B cell (primary cell): ENCODE measurements around the gene SOX8. TPM values are rescaled to one million over a fixed set of nuclear protein-coding genes. Genes with fewer than 3 reads are reported as not detected.

Source experiments
- ATAC-seq: fragments of 200-7000 bp; cut with Tn5 transposase; one replicate; pipeline ENCODE4 v1.10.0; 2021; ENCODE audit warnings: low read depth, mild to moderate bottlenecking, moderate number of reproducible peaks, moderate library complexity
- CTCF ChIA-PET: fragments of 350-600 bp; sonication (Branson Sonifier 250); formaldehyde crosslinking; loops from one replicate; lab custom pipeline; 2021; ENCODE audit warnings: antibody characterized with exemption, inconsistent platforms; lab: Charles Lee
- POLR2A ChIA-PET: fragments of 350-600 bp; sonication (Branson Sonifier 250); formaldehyde crosslinking; loops from one replicate; lab custom pipeline; 2021; ENCODE audit warnings: antibody characterized with exemption; lab: Charles Lee
- DNase-seq: peaks from one replicate; pipeline ENCODE4 v3.0.0; 2013
- H2AFZ ChIP-seq: 2 replicates; pipeline ENCODE4 v1.6.1; 2012; ENCODE audit warnings: mild to moderate bottlenecking, low read depth, low read length; ENCODE audit not compliant: insufficient read depth, poor library complexity, severe bottlenecking
- H3K27ac ChIP-seq, 2 donors: 1 replicate in 1 of 2; 2 replicates in 1 of 2; pipeline ENCODE4 v1.5.1; 2012 to 2013; ENCODE audit warnings: low read length in 2 of 2, mild to moderate bottlenecking in 2 of 2, moderate library complexity in 1 of 2
- H3K27me3 ChIP-seq, 4 experiments: fragments of 200-600 bp in 1 of 4; sonication (generic) in 1 of 4; replicated peaks in 1 of 4; 1 replicate in 2 of 4; 2 replicates in 2 of 4; pipeline versions ENCODE4 v1.6.1 to v1.7.0; 2013 to 2016; ENCODE audit warnings: low read length in 3 of 4, mild to moderate bottlenecking in 2 of 4, mixed read lengths in 1 of 4, moderate library complexity in 1 of 4; ENCODE audit not compliant: insufficient read depth in 4 of 4, control insufficient read depth in 3 of 4; ENCODE audit errors: control extremely low read depth in 1 of 4
- H3K36me3 ChIP-seq, 2 experiments: replicated peaks in 1 of 2; 1 replicate in 1 of 2; 2 replicates in 1 of 2; pipeline versions ENCODE4 v1.6.1 to v1.7.1; 2013; ENCODE audit warnings: low read length in 1 of 2; ENCODE audit not compliant: insufficient read depth in 2 of 2, control insufficient read depth in 1 of 2; ENCODE audit errors: control extremely low read depth in 1 of 2, extremely low read depth in 1 of 2
- H3K4me1 ChIP-seq, 2 donors: fragments of 200-600 bp in 1 of 2; sonication (generic) in 1 of 2; 1 replicate in 1 of 2; 2 replicates in 1 of 2; pipeline versions ENCODE4 v1.5.1 to v1.6.1; 2013 to 2017; ENCODE audit warnings: low read length in 2 of 2; ENCODE audit not compliant: control insufficient read depth in 2 of 2, insufficient read depth in 2 of 2
- H3K4me2 ChIP-seq: replicated peaks from 2 replicates; pipeline ENCODE3; 2012; ENCODE audit warnings: mild to moderate bottlenecking, low read depth, low read length; ENCODE audit not compliant: poor library complexity, severe bottlenecking
- H3K4me3 ChIP-seq, 5 experiments: fragments of 200-600 bp in 1 of 5; sonication (generic) in 1 of 5; 1 replicate in 3 of 5; 2 replicates in 2 of 5; pipeline versions ENCODE4 v1.5.1 to v1.7.0; 2011 to 2016; ENCODE audit warnings: low read length in 4 of 5, mild to moderate bottlenecking in 4 of 5, low read depth in 2 of 5, control low read depth in 1 of 5, moderate library complexity in 1 of 5; ENCODE audit not compliant: insufficient read depth in 1 of 5; ENCODE audit errors: control extremely low read depth in 1 of 5, extremely low read depth in 1 of 5
- H3K79me2 ChIP-seq: fragments of 200-600 bp; sonication (generic); one replicate; pipeline ENCODE4 v1.6.0; 2016; ENCODE audit warnings: low read length; ENCODE audit not compliant: control insufficient read depth, insufficient read depth
- H3K9ac ChIP-seq: fragments of 200-600 bp; sonication (generic); 2 replicates; pipeline ENCODE4 v1.6.1; 2017; ENCODE audit warnings: mild to moderate bottlenecking, low read length, moderate library complexity
- H3K9me3 ChIP-seq, 3 donors: one replicate each; pipeline versions ENCODE4 v1.6.1 to v1.7.1; 2013; ENCODE audit warnings: low read length in 2 of 3; ENCODE audit not compliant: control insufficient read depth in 2 of 3, insufficient read depth in 1 of 3; ENCODE audit errors: control extremely low read depth in 1 of 3
- H4K20me1 ChIP-seq: 2 replicates; pipeline ENCODE4 v1.6.0; 2012; ENCODE audit warnings: mild to moderate bottlenecking, low read length; ENCODE audit not compliant: insufficient read depth, control insufficient read depth, poor library complexity, severe bottlenecking
- H3K27ac Mint-ChIP-seq: one replicate; pipeline ENCODE4 v1.8.0; 2021; ENCODE audit warnings: mixed read lengths
- H3K27me3 Mint-ChIP-seq: one replicate; pipeline ENCODE4 v1.8.0; 2021; ENCODE audit warnings: mixed read lengths
- H3K4me1 Mint-ChIP-seq: one replicate; pipeline ENCODE4 v1.8.0; 2021; ENCODE audit warnings: mixed read lengths
- H3K4me3 Mint-ChIP-seq: one replicate; pipeline ENCODE4 v1.8.0; 2021; ENCODE audit warnings: mixed read lengths
- H3K9me3 Mint-ChIP-seq: one replicate; pipeline ENCODE4 v1.8.0; 2022; ENCODE audit warnings: mixed read lengths; ENCODE audit not compliant: insufficient read depth
- EZH2 ChIP-seq: IDR thresholded peaks from 2 replicates; pipeline ENCODE4 v1.6.1; 2012; ENCODE audit warnings: borderline replicate concordance, low read depth, mild to moderate bottlenecking, moderate library complexity, low read length; ENCODE audit not compliant: insufficient read depth, poor library complexity, severe bottlenecking
- WGBS: methylation state at CpG from one replicate; pipeline ENCODE4 v1.1.5; 2013; ENCODE audit warnings: missing lambda C conversion rate; ENCODE audit not compliant: insufficient coverage; 5-methylcytosine and 5-hydroxymethylcytosine counted together
- intact Hi-C: fragments of 100-400 bp; cut with micrococcal nuclease; formaldehyde crosslinking; loops from one replicate; pipeline ENCODE4 v1.10.0; 2022
- polyA plus RNA-seq: library from polyadenylated mRNA; depleted of rRNA; stranded (reverse); fragments of >200 nt; gene quantifications from 2 replicates; pipeline ENCODE4 v1.2.3, GENCODE V29; 2012
- total RNA-seq, 2 donors: library from RNA; stranded (reverse); fragments of 120-200 nt in 1 of 2; gene quantifications; 1 replicate in 1 of 2; 2 replicates in 1 of 2; pipeline versions ENCODE4 v1.2.3 to v1.2.4, GENCODE V29; 2013 to 2022
- TF ChIP-seq, protein P1 (sequence below): fragments of 200-600 bp; IDR thresholded peaks from one replicate; pipeline ENCODE4 v1.8.0; 2022; ENCODE audit warnings: antibody characterized with exemption, mild to moderate bottlenecking

The SOX8 gene
- total and polyA plus RNA-seq, 2 donors (not counting 1 experiment from before 2014, with no cell fraction given): 0.03 to 1.2 TPM

GRCh38 chr16:1008085-1008484, 26.5 kb downstream of the SOX8 start:
- no peak for TF ChIP-seq EZH2
- TF ChIP-seq, protein P1, sequence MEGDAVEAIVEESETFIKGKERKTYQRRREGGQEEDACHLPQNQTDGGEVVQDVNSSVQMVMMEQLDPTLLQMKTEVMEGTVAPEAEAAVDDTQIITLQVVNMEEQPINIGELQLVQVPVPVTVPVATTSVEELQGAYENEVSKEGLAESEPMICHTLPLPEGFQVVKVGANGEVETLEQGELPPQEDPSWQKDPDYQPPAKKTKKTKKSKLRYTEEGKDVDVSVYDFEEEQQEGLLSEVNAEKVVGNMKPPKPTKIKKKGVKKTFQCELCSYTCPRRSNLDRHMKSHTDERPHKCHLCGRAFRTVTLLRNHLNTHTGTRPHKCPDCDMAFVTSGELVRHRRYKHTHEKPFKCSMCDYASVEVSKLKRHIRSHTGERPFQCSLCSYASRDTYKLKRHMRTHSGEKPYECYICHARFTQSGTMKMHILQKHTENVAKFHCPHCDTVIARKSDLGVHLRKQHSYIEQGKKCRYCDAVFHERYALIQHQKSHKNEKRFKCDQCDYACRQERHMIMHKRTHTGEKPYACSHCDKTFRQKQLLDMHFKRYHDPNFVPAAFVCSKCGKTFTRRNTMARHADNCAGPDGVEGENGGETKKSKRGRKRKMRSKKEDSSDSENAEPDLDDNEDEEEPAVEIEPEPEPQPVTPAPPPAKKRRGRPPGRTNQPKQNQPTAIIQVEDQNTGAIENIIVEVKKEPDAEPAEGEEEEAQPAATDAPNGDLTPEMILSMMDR: no peak
- H3K27ac ChIP-seq: no peak overlapping the region
- H3K79me2 ChIP-seq: no peaks in the 10 kb centered on the region
- H2AFZ ChIP-seq: no peak overlapping the region
- H4K20me1 ChIP-seq: no peaks in the 10 kb centered on the region
- Mint-ChIP-seq H3K27ac (no peak overlapping the region), H3K4me1 (no peaks in the 10 kb centered on the region), H3K4me3 (no peak overlapping the region), H3K9me3 (no peaks in the 10 kb centered on the region), H3K27me3 (peaks cover 7% of the 10 kb centered on the region)
- DNase-seq: no peak
- no peak overlapping the region for H3K4me2 ChIP-seq
- no peaks in the 10 kb centered on the region for H3K9me3 ChIP-seq
- no peak for ATAC-seq
- no peak overlapping the region for H3K4me3 ChIP-seq
- H3K36me3 ChIP-seq: no peaks in the 10 kb centered on the region
- H3K27me3 ChIP-seq: peaks cover 0 to 2% (median 0%) of the 10 kb centered on the region in 4 experiments
- peaks cover 0 to 7% of the 10 kb centered on the region in 2 donors for H3K4me1 ChIP-seq
- no peak overlapping the region for H3K9ac ChIP-seq
- WGBS: 86% methylated on average over 14 of the region's 14 CpGs
- ChIA-PET CTCF (no interaction called here), POLR2A (no interaction called here)
- intact Hi-C loops: no loop called here

GRCh38 chr16:1009358-1010150, 28.0 kb downstream of the SOX8 start:
- DNase-seq (no peak), ATAC-seq (no peak)
- Histone ChIP-seq H3K27ac (no peak overlapping the region), H3K4me2 (no peak overlapping the region), H2AFZ (no peak overlapping the region), H3K27me3 (peaks cover 0 to 2% (median 0%) of the 10 kb centered on the region in 4 experiments), H3K9me3 (no peaks in the 10 kb centered on the region), H3K4me1 (no peaks in the 10 kb centered on the region), H3K4me3 (no peak overlapping the region), H3K79me2 (no peaks in the 10 kb centered on the region), H4K20me1 (no peaks in the 10 kb centered on the region), H3K9ac (no peak overlapping the region), H3K36me3 (no peaks in the 10 kb centered on the region)
- Mint-ChIP-seq H3K27me3 (peaks cover 7% of the 10 kb centered on the region), H3K4me3 (no peak overlapping the region), H3K27ac (no peak overlapping the region), H3K9me3 (no peaks in the 10 kb centered on the region), H3K4me1 (no peaks in the 10 kb centered on the region)
- ChIA-PET CTCF (no interaction called here), POLR2A (no interaction called here)
- intact Hi-C loops: no loop called here
- TF ChIP-seq, protein P1: no peak
- no peak for TF ChIP-seq EZH2
- 61% methylated on average over 28 of the region's 30 CpGs for WGBS
